Measurements from ENCODE around the gene ADAMTS19. TPM values are rescaled to one million over a fixed set of nuclear protein-coding genes. Genes with fewer than 3 reads are reported as not detected.

Gene ADAMTS19
- total and polyA plus RNA-seq, 2 of the 8 experiments (the other 6 are each of a cell fraction or from before 2014, with no cell fraction given) = 17.3 to 28.8 TPM

GRCh38 chr5:129630101-129630500 is 170.0 kb downstream of the ADAMTS19 start:
- POLR2A ChIA-PET (ENCODE audit: partially characterized antibody) = no interaction called here
- Histone ChIP-seq H4K20me1 (replicated peaks in 1 of 2; ENCODE audit: control insufficient read depth in 1 of 2, insufficient read depth in 2 of 2, low read length in 2 of 2) (no peaks in the 10 kb centered on the region), H2BK20ac (ENCODE audit: low read length) (no peak overlapping the region), H4K8ac (ENCODE audit: extremely low read depth, insufficient read depth, low read length) (no peak overlapping the region), H2BK12ac (ENCODE audit: low read depth, low read length) (no peak overlapping the region), H2BK15ac (ENCODE audit: low read length) (no peak overlapping the region), H4K91ac (replicated peaks; ENCODE audit: insufficient read length, low read length) (no peak overlapping the region), H3K27ac (ENCODE audit: low read depth, low read length) (no peak overlapping the region), H3K4me3 (ENCODE audit: extremely low read depth in 1 of 4, insufficient read depth in 2 of 4, low read depth in 3 of 4, low read length in 4 of 4) (no peak overlapping the region), H2AFZ (ENCODE audit: low read length) (no peak overlapping the region), H3K27me3 (replicated peaks in 1 of 4; ENCODE audit: control insufficient read depth in 3 of 4, extremely low read depth in 1 of 4, insufficient read depth in 3 of 4, low read length in 3 of 4) (no peaks in the 10 kb centered on the region), H3K4ac (replicated peaks; ENCODE audit: insufficient read length, low read depth, low read length) (no peak overlapping the region), H2AK5ac (ENCODE audit: low read depth, low read length) (no peak overlapping the region), H3K4me1 (replicated peaks in 1 of 4; ENCODE audit: control insufficient read depth in 3 of 4, insufficient read depth in 4 of 4, low read length in 3 of 4) (no peaks in the 10 kb centered on the region), H2BK5ac (ENCODE audit: low read depth, low read length) (no peak overlapping the region), H2BK120ac (replicated peaks; ENCODE audit: low read depth, low read length) (no peak overlapping the region), H3K79me2 (ENCODE audit: control insufficient read depth in 1 of 2, insufficient read depth in 2 of 2, low read length in 2 of 2) (no peaks in the 10 kb centered on the region), H3K79me1 (ENCODE audit: low read depth, low read length) (no peaks in the 10 kb centered on the region), H4K5ac (ENCODE audit: insufficient read length, low read depth, low read length) (no peak overlapping the region), H3K18ac (ENCODE audit: extremely low read depth, low read length) (no peak overlapping the region), H3K9me3 (ENCODE audit: insufficient read depth in 2 of 2, low read depth in 1 of 2, low read length in 1 of 2) (no peaks in the 10 kb centered on the region), H3K36me3 (ENCODE audit: control insufficient read depth in 2 of 4, insufficient read depth in 4 of 4, low read length in 3 of 4) (no peaks in the 10 kb centered on the region; a peak in 1 of 8 replicates), H3K4me2 (ENCODE audit: insufficient read depth in 1 of 2, low read depth in 2 of 2, low read length in 2 of 2) (no peak overlapping the region), H3K23me2 (ENCODE audit: low read depth, low read length) (no peaks in the 10 kb centered on the region), H3K56ac (replicated peaks; ENCODE audit: insufficient read length, low read depth, low read length) (no peak overlapping the region), H3K9ac (replicated peaks in 1 of 4; ENCODE audit: extremely low read depth in 1 of 4, low read depth in 3 of 4, low read length in 3 of 4) (no peak overlapping the region), H3K23ac (ENCODE audit: insufficient read length) (no peak overlapping the region), H3K14ac (ENCODE audit: insufficient read length) (no peak overlapping the region)
- TF ChIP-seq CTCF (IDR thresholded peaks at IDR 0.05; ENCODE audit: control extremely low read depth in 1 of 3, insufficient read depth in 1 of 3, low read depth in 1 of 3, low read length in 3 of 3) (no peak), FOSL1 (IDR thresholded peaks at IDR 0.05; ENCODE audit: insufficient read depth, low read depth, low read length) (no peak), CEBPB (IDR thresholded peaks at IDR 0.05; ENCODE audit: low read depth, low read length) (no peak)
- CTCF ChIA-PET (ENCODE audit: partially characterized antibody) = interaction anchor here (0.6 kb wide), 1 partner anchor 577 kb away, joined by 3 read pairs; no protein-coding TSS in a partner anchor
- no peak for FAIRE-seq
- no peak for DNase-seq (ENCODE audit: low read depth in 1 of 2, low spot score in 2 of 2)
- 87% methylated on average over 2 of the region's 2 CpGs; no CpG with 5 or more reads in 1 of the 2 experiments for WGBS, 2 experiments (ENCODE audit: extremely low coverage in 1 of 2, insufficient coverage in 1 of 2, insufficient read length in 1 of 2, insufficient replicate concordance in 2 of 2, low coverage in 1 of 2, low lambda C conversion rate in 2 of 2, missing lambda C conversion rate in 1 of 2)
